Astrocyte of the spinal cord (primary cell): Measurements from ENCODE around the gene CENPT.

Experiments
- DNase-seq: peaks from one replicate; pipeline ENCODE4 v3.0.0; 2011; ENCODE audit warnings: low read depth, low spot score
- H3K4me3 ChIP-seq: 2 replicates; pipeline ENCODE4 v1.5.1; 2011; ENCODE audit warnings: low read depth, mild to moderate bottlenecking, low read length, moderate library complexity
- CTCF ChIP-seq: IDR thresholded peaks from 2 replicates; pipeline ENCODE4 v1.5.1; 2012; ENCODE audit warnings: low read depth, mild to moderate bottlenecking, low read length, inconsistent platforms
- in situ Hi-C: cut with HindIII; loops from 2 replicates; pipeline ENCODE4 v1.10.0; 2017; ENCODE audit warnings: low sequenced_read_pairs

The CENPT gene

DNA sequence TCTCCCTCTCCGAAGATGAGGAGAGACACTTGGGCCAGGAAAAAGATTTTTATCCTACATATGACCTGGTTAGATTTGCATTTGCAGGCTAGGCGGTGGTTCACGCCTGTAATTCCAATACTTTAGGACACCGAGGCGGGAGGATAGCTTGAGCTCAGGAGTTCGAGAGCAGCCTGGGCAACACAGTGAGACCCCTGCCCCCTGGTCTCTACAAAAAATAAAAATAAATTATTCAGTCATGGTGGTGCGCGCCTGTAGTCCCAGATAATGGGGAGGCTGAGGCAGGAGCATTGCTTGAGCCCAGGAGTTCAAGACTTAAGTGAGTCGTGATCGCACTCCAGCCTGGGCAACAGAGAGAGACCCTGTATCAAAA lies 13.3 kb downstream of the CENPT start:
- in situ Hi-C loops, result no loop called here
- peak overlapping the region; percentile 67 for H3K4me3 ChIP-seq
- DNase-seq, result no peak
- TF ChIP-seq CTCF, result no peak

- in situ Hi-C loops, result no loop called here
- H3K4me3 ChIP-seq, result peak overlapping the region; percentile 67
- TF ChIP-seq CTCF, result no peak
- DNase-seq, result peak; percentile 86
These were observed 13.9 kb downstream of the CENPT start for GRCh38 chr16:67833415-67834241.

- no peak for TF ChIP-seq CTCF
- peak overlapping the region; percentile 67 for H3K4me3 ChIP-seq
- in situ Hi-C loops, result no loop called here
- peak; percentile 45 for DNase-seq
These were observed 14.5 kb downstream of the CENPT start for GRCh38 chr16:67833030-67833414.

DNA sequence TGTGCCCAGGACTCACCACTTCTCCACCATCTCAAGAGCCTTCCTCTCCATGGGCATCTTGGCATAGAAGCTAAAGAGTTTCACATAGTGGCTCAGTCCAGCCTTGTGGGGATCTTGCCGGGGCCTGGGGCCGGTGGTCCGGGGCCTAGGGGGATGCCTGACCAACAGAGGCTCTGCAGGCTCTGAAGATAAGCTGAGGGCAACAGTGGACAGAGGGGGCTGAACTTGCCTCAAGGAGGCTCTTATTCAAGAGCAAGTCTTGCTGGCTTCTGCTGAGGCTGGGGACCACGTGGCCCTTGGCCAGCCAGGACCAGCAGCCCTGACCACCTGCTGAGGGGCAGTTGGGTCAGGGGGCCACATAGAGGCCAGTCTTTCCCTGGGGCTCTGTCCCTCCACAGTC lies 18.8 kb downstream of the CENPT start:
- no peak for DNase-seq
- H3K4me3 ChIP-seq, result no peak overlapping the region
- TF ChIP-seq CTCF, result no peak
- in situ Hi-C loops, result no loop called here

GRCh38 chr16:67825906-67826305 lies 21.6 kb downstream of the CENPT start:
- DNase-seq, result no peak
- TF ChIP-seq CTCF, result no peak
- in situ Hi-C loops, result no loop called here

DNA sequence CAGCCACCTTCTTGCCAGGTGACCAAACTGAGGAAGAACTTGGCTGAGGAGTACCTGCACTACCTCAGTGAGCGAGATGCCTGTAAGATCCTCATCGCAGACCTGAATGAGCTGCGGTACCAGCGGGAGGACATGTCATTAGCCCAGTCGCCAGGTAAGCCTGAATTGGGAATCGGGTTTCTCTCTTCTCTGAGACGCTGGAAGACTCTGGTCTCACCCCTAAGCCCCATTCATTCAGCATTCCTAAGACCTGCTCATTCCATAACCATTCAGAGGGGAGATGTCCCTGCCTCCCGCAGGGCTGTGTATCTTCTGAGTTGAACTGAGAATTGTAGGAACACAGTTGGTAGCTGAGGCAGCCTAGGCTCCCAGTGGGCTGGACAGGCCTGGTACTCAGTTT lies 22.4 kb downstream of the CENPT start:
- in situ Hi-C loops, result no loop called here
- no peak overlapping the region for H3K4me3 ChIP-seq
- DNase-seq, result no peak
- TF ChIP-seq CTCF, result no peak

More at GRCh38 chr16:67825906-67826305, 21.6 kb downstream of the CENPT start:
- H3K4me3 ChIP-seq, result no peak overlapping the region
